Activated naive CD8-positive, alpha-beta T cell (primary cell): ENCODE measurements around the gene EDC3.
"Not testable (repeated sequence)": the region's sequence is repeated elsewhere in the genome, so short reads cannot be mapped to it uniquely, and the experiment has no call there.

Source experiments
- H3K27ac Mint-ChIP-seq: one replicate; pipeline ENCODE4 v1.8.0; 2021; ENCODE audit warnings: mixed read lengths
- H3K27me3 Mint-ChIP-seq: one replicate; pipeline ENCODE4 v1.8.0; 2021; ENCODE audit warnings: mixed read lengths
- H3K36me3 Mint-ChIP-seq: one replicate; pipeline ENCODE4 v1.8.0; 2021; ENCODE audit warnings: mixed read lengths
- H3K4me1 Mint-ChIP-seq: one replicate; pipeline ENCODE4 v1.8.0; 2021; ENCODE audit warnings: low read depth, mixed read lengths
- H3K4me3 Mint-ChIP-seq: one replicate; pipeline ENCODE4 v1.8.0; 2021; ENCODE audit warnings: mild to moderate bottlenecking, mixed read lengths
- H3K9me3 Mint-ChIP-seq: one replicate; pipeline ENCODE4 v1.8.0; 2021; ENCODE audit warnings: low read depth, mixed read lengths

EDC3 gene

DNA sequence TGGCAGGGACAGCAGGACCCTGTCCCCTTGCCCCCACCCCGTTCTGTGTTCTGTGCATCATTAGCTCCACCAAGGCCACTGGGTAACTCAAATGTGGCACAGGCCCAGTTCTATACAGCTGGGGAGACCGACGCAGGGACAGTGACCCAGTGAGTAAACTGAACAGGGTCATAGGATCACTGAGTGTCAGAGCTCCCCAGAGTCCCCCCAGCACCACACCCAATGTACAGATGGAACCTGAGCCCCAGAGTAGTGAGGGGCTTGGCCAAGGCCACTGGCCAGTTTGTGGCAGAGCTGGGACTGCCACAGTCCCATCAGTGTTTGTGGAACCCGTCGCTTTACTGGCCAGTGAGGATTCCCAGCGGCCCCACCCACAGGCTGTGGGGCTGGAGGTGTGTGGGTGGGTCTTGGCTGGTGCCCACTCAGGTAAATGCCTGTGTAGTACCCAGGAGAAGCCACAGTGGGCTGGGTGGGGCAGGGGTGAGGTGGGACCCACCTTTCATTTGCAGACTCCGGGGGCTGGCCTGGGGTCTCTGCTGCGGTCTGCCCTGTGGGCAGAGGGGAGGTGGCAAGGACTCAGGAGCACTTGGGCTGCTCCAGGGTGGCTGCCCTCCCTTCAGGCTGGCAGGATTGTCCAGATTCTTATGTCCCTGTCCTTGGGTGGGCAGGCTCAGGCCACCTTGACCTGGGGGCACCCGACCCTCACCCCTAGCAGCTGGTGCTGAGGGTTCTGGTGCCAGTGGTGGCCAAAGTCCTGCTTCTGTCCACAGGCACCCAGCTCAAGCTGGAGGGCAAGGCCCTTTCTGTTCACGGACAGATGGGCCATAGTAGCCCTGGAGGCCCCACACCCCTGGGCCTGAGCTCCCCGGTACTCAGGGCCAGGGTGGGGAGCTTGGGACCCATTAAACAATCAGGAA, 91.8 kb downstream of the EDC3 start:
- Mint-ChIP-seq H3K4me3 (no peak overlapping the region), H3K4me1 (peaks cover 6% of the 10 kb centered on the region), H3K9me3 (no peaks in the 10 kb centered on the region), H3K27me3 (no peaks in the 10 kb centered on the region), H3K27ac (no peak overlapping the region), H3K36me3 (no peaks in the 10 kb centered on the region)

DNA sequence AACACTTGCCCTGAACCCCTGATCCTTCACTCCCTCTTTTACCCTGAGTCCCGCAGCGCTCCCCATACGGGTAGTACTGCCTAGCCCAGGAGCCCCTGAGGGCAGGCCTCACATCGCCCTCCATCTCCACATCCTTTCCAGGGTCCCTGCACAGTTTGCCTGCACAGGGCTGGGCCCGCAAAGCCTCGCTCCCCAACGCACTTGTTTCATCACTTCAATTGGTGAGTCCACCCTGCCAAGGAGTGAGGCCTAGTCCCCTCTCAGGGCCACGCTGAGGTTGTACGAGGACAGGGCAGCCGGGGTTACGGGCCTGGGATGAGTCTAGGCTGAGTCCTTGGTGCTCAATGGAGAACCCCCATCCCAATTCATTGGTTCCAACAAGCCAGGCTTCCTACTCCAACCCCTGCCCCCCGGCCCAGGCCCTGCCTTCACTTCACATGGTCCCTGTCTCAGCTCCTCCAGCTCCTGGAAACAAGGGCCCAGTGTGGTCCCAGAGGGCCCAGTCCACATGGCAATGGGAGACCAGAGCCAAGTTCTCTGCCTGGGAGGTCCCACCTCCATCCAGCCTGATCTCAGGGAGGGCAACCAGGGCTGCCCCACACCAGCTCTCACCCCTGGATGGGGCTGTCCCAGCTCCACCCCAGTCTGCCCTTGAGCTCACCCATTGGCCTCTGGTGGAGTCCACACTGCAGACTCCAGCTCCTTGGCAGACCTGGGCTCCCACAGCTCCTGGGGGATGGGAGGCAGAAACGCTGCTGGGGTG, 92.6 kb downstream of the EDC3 start:
- no peaks in the 10 kb centered on the region for H3K36me3 Mint-ChIP-seq
- H3K4me1 Mint-ChIP-seq, result peaks cover 15% of the 10 kb centered on the region
- H3K27me3 Mint-ChIP-seq, result no peaks in the 10 kb centered on the region
- H3K27ac Mint-ChIP-seq, result no peak overlapping the region
- no peak overlapping the region for H3K4me3 Mint-ChIP-seq
- H3K9me3 Mint-ChIP-seq, result no peaks in the 10 kb centered on the region

DNA sequence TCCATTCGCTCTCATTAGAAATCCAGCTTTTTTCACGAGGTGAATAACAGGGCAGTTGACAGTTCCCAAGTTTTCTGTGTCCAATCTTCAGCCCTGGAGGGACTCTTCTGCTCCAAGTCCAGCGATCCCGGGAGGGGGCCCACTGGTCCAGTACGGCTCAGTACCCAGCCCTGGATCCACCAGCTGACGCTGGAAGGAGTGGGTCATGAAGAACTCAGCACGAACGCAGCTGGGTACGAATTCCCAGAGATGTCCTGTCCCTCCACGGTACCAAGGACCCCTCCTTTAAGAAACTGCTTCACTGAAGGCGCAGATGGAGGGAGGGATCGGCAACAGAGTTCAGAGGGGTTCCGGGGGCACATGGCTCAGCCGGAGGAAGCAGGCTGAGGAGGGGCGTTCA, 96.7 kb downstream of the EDC3 start:
- no peaks in the 10 kb centered on the region for H3K27me3 Mint-ChIP-seq
- H3K9me3 Mint-ChIP-seq, result no peaks in the 10 kb centered on the region
- H3K27ac Mint-ChIP-seq, result peak overlapping the region; percentile 50
- H3K4me1 Mint-ChIP-seq, result peaks cover 19% of the 10 kb centered on the region
- H3K36me3 Mint-ChIP-seq, result no peaks in the 10 kb centered on the region
- peak overlapping the region; percentile 99 for H3K4me3 Mint-ChIP-seq

DNA sequence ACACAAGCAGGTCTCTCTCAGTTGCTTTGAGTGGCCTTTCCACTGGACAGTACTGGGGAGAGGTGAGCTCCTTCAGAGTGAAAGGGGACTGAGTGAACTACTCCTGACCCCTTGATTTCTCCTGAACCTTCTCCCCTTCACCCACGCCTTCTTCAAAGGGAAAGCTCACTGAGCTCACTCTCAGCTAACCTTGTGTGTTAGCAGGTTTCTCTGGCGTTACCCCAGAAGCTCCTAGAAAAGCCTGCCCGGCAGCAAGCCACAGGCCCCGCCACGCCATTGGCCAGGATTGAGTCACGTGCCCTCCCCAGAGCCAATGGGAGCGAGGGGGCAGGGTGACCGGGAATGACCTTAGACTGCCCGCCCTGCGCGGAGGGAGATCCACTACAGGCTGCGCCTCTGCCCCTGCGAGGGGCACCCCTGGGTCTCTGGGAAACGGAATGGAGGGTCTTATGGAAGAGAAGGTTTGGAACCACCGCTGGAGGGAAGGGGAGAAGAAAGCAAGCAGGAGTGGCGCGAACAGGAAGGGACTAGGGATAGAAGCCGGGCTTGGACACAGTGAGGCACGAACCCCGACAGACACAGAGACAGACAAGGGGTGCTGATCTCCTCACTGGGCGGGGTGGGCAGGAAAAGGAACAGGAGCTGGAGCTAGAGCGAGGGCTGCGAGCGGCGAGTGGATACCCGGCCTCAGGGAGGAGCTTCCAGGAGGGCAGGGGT, 97.5 kb downstream of the EDC3 start:
- H3K36me3 Mint-ChIP-seq, result no peaks in the 10 kb centered on the region
- H3K4me3 Mint-ChIP-seq, result peak overlapping the region; percentile 99
- no peaks in the 10 kb centered on the region for H3K9me3 Mint-ChIP-seq
- H3K4me1 Mint-ChIP-seq, result peaks cover 19% of the 10 kb centered on the region
- no peaks in the 10 kb centered on the region for H3K27me3 Mint-ChIP-seq
- H3K27ac Mint-ChIP-seq, result peak overlapping the region; percentile 100

DNA sequence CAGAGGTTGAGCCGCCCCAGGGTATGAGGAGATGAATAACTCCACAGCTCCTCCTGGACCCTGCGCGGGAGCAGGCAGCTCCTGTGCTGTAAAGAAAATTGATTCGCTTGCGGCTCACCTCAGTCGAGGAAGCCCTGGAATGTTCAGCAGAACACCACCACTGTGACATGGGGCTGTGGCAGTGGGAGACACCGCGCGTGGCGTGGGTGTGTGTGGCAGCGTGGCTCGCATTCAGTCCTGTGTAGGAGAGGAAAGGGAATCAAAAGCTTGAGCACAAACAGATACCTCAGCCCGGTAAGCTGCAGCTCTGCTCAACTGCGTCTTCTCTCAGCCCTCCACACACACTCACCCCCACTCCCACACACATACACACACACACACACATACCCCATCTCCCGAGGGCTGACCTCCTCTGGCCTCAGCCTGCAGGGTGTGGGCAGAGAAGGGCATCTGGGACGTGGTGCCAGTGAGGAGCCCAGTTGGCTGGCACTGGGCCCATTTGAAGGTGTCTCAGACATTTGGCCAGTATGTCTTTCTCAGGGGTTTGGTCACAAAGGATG, 98.6 kb downstream of the EDC3 start:
- not testable (repeated sequence) for H3K27ac Mint-ChIP-seq, H3K27me3 Mint-ChIP-seq, H3K36me3 Mint-ChIP-seq, H3K4me3 Mint-ChIP-seq, H3K9me3 Mint-ChIP-seq
- H3K4me1 Mint-ChIP-seq, result peaks cover 19% of the 10 kb centered on the region

DNA sequence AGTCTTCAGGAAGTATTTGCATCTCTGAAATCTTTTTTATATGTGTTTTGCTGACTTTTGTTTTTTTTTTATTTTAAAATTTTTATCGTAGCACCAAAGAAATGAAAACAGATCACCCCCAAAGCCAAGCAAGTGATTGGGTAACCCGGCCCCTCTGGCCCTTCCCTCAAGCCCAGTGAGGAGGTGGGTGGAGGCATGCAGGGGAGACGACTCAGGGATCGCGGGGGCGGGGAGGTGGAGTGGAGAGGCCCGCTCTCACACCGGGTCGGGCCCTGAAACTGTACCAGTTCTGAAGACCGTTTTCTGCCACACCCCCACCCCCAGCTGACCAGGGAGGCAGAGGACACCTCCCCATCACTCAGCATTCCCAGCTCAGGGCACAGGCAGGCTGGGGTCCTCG, 99.1 kb downstream of the EDC3 start:
- H3K9me3 Mint-ChIP-seq, H3K27me3 Mint-ChIP-seq, H3K36me3 Mint-ChIP-seq, H3K4me3 Mint-ChIP-seq, H3K27ac Mint-ChIP-seq: not testable (repeated sequence)
- peaks cover 19% of the 10 kb centered on the region for H3K4me1 Mint-ChIP-seq

DNA sequence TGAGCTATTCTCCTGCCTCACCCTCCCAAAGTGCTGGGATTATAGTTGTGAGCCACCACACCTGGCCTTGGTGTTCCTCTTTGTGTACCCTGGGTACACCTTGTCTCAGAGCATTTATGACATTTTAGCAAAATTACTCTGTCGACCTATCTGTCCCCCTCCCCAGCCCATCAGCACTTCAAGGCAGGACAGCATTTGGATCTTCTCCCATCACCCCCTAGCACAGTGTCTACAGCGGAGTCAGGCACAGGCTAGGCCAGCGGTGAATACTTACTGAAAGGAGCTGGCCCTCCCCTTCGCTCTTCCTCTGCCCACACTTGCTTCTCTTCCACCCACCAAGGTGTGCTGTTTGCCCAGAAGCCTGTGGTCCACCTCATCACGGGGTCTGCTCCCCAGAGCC, 100.6 kb downstream of the EDC3 start:
- no peaks in the 10 kb centered on the region for H3K9me3 Mint-ChIP-seq
- no peaks in the 10 kb centered on the region for H3K27me3 Mint-ChIP-seq
- H3K4me3 Mint-ChIP-seq, result no peak overlapping the region
- H3K27ac Mint-ChIP-seq, result peak overlapping the region; percentile 46
- H3K36me3 Mint-ChIP-seq, result no peaks in the 10 kb centered on the region
- peaks cover 19% of the 10 kb centered on the region for H3K4me1 Mint-ChIP-seq

DNA sequence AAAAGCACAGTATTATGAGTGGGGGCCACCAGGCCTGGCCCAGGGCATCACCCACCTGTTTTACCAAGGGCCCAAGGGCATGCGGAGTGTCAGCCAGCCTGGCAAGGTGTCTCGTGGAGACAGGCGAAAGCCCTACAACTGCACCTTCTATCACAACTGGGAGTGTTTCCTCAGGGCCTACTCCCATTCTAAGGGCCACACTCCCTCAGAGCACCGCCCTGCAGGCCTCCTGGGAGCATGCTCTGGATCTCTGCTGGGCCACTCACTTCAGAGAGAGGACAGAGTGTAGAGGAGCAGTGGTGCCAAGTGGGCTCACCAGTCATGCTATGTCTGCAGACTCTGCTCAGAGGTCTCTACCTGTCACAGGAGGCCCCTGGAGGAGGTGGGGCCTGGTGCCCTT, 101.4 kb downstream of the EDC3 start:
- H3K9me3 Mint-ChIP-seq, result no peaks in the 10 kb centered on the region
- H3K4me3 Mint-ChIP-seq, result no peak overlapping the region
- no peak overlapping the region for H3K27ac Mint-ChIP-seq
- peaks cover 17% of the 10 kb centered on the region for H3K4me1 Mint-ChIP-seq
- no peaks in the 10 kb centered on the region for H3K27me3 Mint-ChIP-seq
- H3K36me3 Mint-ChIP-seq, result no peaks in the 10 kb centered on the region

DNA sequence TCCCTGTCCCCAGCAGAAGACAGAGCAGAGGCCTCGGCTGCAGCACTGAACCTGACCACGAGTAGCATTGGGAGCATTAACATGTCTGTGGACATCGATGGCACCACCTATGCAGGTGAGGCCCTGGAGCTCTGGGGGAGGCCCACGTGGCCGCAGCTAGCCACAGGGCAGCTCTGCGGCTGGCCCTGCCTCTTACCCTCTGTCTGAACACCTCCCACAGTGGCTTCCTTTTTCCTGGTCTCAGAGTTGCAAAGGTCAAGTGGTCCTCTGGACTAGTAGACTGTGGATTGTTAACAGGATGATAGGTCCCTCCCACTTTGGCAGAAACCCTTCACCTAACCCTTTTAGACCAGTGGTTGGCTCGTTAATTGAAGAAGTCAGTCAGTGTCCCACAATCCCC, 102.7 kb downstream of the EDC3 start:
- peaks cover 4% of the 10 kb centered on the region for H3K4me1 Mint-ChIP-seq
- H3K4me3 Mint-ChIP-seq, result no peak overlapping the region
- no peaks in the 10 kb centered on the region for H3K36me3 Mint-ChIP-seq
- no peaks in the 10 kb centered on the region for H3K27me3 Mint-ChIP-seq
- H3K9me3 Mint-ChIP-seq, result no peaks in the 10 kb centered on the region
- H3K27ac Mint-ChIP-seq, result no peak overlapping the region

DNA sequence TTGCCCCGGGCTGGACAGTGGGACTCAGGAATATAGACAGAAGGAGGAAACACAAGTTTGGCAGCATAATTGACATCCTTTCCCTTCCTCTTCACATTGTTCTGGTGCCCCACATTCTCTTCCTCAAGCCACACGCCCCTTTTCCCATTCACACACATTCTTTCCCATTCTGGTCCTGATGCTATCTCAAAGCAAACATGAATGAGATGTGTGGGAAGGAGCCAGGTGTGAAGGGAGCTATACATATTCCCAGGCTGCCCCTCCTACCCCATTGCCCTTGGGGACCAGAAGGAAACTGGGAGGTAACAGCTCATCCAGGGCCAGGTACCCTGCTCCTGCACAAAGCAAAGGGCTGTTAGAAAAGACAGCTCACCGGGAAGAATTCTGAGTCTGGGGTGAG, 103.6 kb downstream of the EDC3 start:
- H3K4me1 Mint-ChIP-seq, result no peaks in the 10 kb centered on the region
- no peak overlapping the region for H3K4me3 Mint-ChIP-seq
- H3K9me3 Mint-ChIP-seq, result no peaks in the 10 kb centered on the region
- H3K36me3 Mint-ChIP-seq, result no peaks in the 10 kb centered on the region
- H3K27ac Mint-ChIP-seq, result no peak overlapping the region
- no peaks in the 10 kb centered on the region for H3K27me3 Mint-ChIP-seq

DNA sequence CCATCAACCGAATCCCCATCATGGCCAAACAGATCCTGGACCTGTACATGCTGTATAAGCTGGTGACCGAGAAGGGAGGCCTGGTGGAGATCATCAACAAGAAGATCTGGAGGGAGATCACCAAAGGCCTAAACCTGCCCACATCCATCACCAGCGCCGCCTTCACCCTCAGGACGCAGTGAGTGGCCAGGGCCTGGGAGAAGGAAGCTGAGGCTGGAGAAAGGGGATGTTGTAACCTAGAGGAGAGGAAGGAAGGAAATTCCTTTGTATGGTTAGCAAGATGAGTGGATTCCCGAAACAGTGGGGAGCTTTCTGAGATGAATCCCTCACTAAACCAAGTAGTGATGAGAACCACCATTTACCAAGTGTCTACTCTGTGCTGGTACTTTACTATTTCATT, 106.0 kb downstream of the EDC3 start:
- Mint-ChIP-seq H3K4me3 (no peak overlapping the region), H3K27ac (no peak overlapping the region), H3K36me3 (peaks cover 3% of the 10 kb centered on the region), H3K27me3 (no peaks in the 10 kb centered on the region), H3K4me1 (no peaks in the 10 kb centered on the region), H3K9me3 (no peaks in the 10 kb centered on the region)

DNA sequence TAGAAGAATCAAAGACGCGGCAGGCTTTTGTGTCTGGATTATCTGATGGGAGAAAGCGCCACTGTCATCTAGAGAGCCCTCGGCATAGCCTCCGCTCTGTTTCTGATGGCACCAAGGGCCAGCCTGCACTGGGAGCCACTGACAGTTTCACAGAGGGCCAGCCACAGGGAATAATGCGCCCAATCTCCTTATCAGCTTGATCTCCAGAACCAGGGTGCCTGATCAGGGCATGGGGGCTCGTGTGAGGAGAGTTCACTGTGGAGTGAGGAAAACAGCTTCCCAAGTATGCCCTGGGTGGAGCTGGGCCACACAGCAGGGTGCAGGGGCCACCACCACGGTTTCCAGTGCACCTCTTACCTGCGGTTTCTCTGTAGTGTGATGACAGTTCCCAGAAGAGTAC, 110.0 kb downstream of the EDC3 start:
- no peak overlapping the region for H3K4me3 Mint-ChIP-seq
- H3K9me3 Mint-ChIP-seq, result no peaks in the 10 kb centered on the region
- H3K27ac Mint-ChIP-seq, result no peak overlapping the region
- H3K27me3 Mint-ChIP-seq, result no peaks in the 10 kb centered on the region
- no peaks in the 10 kb centered on the region for H3K4me1 Mint-ChIP-seq
- peaks cover 3% of the 10 kb centered on the region for H3K36me3 Mint-ChIP-seq

DNA sequence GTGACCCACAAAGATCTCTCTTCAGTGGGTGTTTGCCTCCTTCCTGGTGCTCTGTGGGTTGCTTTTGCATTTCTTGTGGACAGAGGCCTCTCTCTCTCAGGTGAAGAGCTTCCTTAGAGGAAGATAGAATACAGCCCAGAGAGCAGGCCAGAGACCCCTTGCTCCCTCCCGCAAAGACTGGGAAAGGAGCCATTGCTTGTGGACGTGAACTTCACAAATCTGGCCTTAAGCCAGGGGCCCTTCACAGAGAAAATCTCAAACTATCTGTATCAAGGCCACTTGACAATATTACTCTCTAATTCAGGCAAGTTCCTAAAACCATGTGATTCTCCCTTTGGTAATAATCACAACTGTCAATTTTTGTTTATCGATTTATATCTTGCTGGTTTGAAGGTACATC, 110.6 kb downstream of the EDC3 start:
- H3K27ac Mint-ChIP-seq, result no peak overlapping the region
- no peaks in the 10 kb centered on the region for H3K27me3 Mint-ChIP-seq
- no peaks in the 10 kb centered on the region for H3K9me3 Mint-ChIP-seq
- H3K4me3 Mint-ChIP-seq, result no peak overlapping the region
- H3K36me3 Mint-ChIP-seq, result peaks cover 3% of the 10 kb centered on the region
- no peaks in the 10 kb centered on the region for H3K4me1 Mint-ChIP-seq

DNA sequence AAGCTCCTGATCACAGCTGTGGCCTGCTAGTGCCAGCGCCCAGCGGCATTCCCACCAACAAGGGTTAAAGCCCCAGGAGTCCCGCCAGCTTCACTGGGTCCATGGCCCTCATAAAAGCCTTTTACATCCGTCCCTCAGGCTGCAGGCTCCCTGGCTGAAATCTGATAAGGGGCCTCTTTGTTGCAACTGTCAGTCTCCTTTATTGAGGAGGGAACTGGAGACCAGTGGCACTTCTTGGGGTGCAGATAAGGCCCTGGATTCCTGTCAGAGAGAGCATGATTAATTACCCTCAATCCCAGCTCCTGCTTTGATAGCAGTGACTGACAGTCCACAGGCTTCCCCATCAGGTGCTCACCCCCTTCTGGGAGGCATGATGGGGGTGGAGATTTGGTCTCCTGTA, 111.0 kb downstream of the EDC3 start:
- no peaks in the 10 kb centered on the region for H3K4me1 Mint-ChIP-seq
- peaks cover 3% of the 10 kb centered on the region for H3K36me3 Mint-ChIP-seq
- H3K27ac Mint-ChIP-seq, result no peak overlapping the region
- H3K4me3 Mint-ChIP-seq, result no peak overlapping the region
- no peaks in the 10 kb centered on the region for H3K27me3 Mint-ChIP-seq
- no peaks in the 10 kb centered on the region for H3K9me3 Mint-ChIP-seq

DNA sequence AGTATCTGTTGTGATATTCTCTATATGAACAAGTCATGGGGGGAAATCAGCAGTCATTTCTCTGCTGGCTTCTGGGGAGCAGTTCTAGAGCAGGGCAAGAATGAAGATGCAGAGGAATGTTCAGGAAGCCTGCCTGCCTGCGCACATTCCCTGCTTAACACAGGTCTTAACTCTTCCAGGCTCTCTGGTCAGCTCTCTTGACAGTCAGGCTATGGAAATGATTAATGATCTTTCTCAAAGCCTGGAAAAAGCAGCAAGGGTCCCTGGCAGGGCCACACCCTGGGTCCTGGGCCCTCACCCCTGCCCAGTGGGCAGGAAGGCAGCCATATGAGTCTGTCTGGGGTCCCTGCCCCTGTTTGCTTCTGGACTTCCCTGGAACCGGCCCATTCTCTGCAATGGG, 111.6 kb downstream of the EDC3 start:
- Mint-ChIP-seq H3K36me3 (peaks cover 3% of the 10 kb centered on the region), H3K27ac (no peak overlapping the region), H3K9me3 (no peaks in the 10 kb centered on the region), H3K27me3 (no peaks in the 10 kb centered on the region), H3K4me3 (no peak overlapping the region), H3K4me1 (no peaks in the 10 kb centered on the region)
